Left lung (tissue), 10 donors: ENCODE measurements around the gene ITPK1. TPM values are rescaled to one million over a fixed set of nuclear protein-coding genes. Genes with fewer than 3 reads are reported as not detected.

Experiments used
- ATAC-seq: fragments of 200-7000 bp; cut with Tn5 transposase; one replicate; pipeline ENCODE4 v1.9.1; 2020; ENCODE audit warnings: moderate library complexity
- DNase-seq, 4 donors: peaks; one replicate each; pipeline ENCODE4 v3.0.0-alpha.2; 2013 to 2020
- H3K27ac ChIP-seq, 2 donors: fragments of 200-600 bp; sonication (generic) in 1 of 2; one replicate each; pipeline versions ENCODE4 v1.5.0 to v1.8.0; 2020 to 2021
- H3K27me3 ChIP-seq, 2 donors: fragments of 200-600 bp; sonication (generic) in 1 of 2; one replicate each; pipeline versions ENCODE4 v1.5.0 to v1.8.0; 2020 to 2021
- H3K36me3 ChIP-seq, 2 donors: fragments of 200-600 bp; sonication (generic) in 1 of 2; one replicate each; pipeline versions ENCODE4 v1.5.0 to v1.8.0; 2020 to 2021
- H3K4me1 ChIP-seq, 2 donors: fragments of 200-600 bp; one replicate each; pipeline ENCODE4 v1.8.0; 2021
- H3K4me3 ChIP-seq, 2 donors: fragments of 200-600 bp; sonication (generic) in 1 of 2; one replicate each; pipeline versions ENCODE4 v1.5.0 to v1.8.0; 2020 to 2021; ENCODE audit warnings: mild to moderate bottlenecking in 1 of 2
- H3K9me3 ChIP-seq, 2 donors: fragments of 200-600 bp; sonication (generic) in 1 of 2; one replicate each; pipeline versions ENCODE4 v1.5.0 to v1.8.0; 2020 to 2021
- CTCF ChIP-seq, 2 donors: fragments of 200-600 bp; sonication (generic) in 1 of 2; IDR thresholded peaks; one replicate each; pipeline versions ENCODE4 v1.5.0 to v1.8.0; 2021; ENCODE audit warnings: antibody characterized with exemption in 2 of 2
- intact Hi-C, 2 donors: fragments of 100-400 bp; cut with DNase I; formaldehyde crosslinking; loops; one replicate each; pipeline versions ENCODE4 v1.11.2 to v1.14.2; 2022
- polyA plus RNA-seq, 6 donors: library from polyadenylated mRNA; unstranded; fragments of 120-200 nt; gene quantifications; one replicate each; pipeline ENCODE4 v1.2.1, GENCODE V29; 2013; ENCODE audit not compliant: insufficient read length in 6 of 6
- total RNA-seq, 2 donors: library from RNA; stranded (reverse); fragmentation: NEBNext Ultra II Directional; extraction: Animal tissue kit (Norgen Biotek cat#: 25700); gene quantifications; one replicate each; pipeline ENCODE4 v1.2.1, GENCODE V29; 2021
- donor health status: DM: no; HTN: yes; CAD: no.
- donor health status: DM: no; HTN: no; CAD: no.

Gene ITPK1
- total and polyA plus RNA-seq, 8 donors = 18.1 to 108 (median 20.8) TPM

GRCh38 chr14:92917041-92917940 is 198.4 kb downstream of the ITPK1 start:
- DNase-seq = no peak
- H3K4me1 ChIP-seq = no peaks in the 10 kb centered on the region
- ATAC-seq = no peak
- TF ChIP-seq CTCF (IDR thresholded peaks at IDR 0.05) = no peak
- no peaks in the 10 kb centered on the region for H3K9me3 ChIP-seq
- no peak overlapping the region for H3K4me3 ChIP-seq
- no peak overlapping the region for H3K27ac ChIP-seq
- H3K36me3 ChIP-seq = no peaks in the 10 kb centered on the region
- peaks cover 0 to 47% of the 10 kb centered on the region in 2 donors for H3K27me3 ChIP-seq
- intact Hi-C loops = no loop called here

DNA sequence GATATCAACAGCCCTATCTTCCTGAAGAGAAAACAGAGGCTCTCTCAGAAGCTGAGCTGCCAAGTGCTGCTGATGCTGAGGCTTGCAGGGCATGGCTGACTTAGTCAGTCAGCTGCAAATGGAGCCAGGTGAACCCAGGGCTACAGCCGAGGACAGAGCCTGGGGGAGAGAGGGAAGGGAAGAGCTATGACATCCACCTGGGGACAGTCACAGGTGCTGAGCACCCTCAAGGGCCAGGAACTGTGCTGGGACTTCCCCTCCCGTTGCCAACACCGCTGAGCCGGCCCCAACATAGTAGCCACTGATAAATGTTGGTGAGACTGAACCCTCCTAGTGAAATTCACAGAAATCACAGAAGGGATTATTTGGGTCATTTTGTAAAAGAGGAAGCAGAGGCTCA is 199.5 kb downstream of the ITPK1 start:
- Histone ChIP-seq H3K36me3 (no peaks in the 10 kb centered on the region), H3K27me3 (peaks cover 0 to 36% of the 10 kb centered on the region in 2 donors), H3K27ac (no peak overlapping the region), H3K9me3 (no peaks in the 10 kb centered on the region), H3K4me3 (no peak overlapping the region), H3K4me1 (no peaks in the 10 kb centered on the region)
- no peak for DNase-seq
- intact Hi-C loops = no loop called here
- no peak for ATAC-seq
- no peak for TF ChIP-seq CTCF (IDR thresholded peaks at IDR 0.05)

- ATAC-seq (peak; percentile 62), DNase-seq (peak in 2 of 4 donors; percentile 7 to 19)
- H3K9me3 ChIP-seq = no peaks in the 10 kb centered on the region
- intact Hi-C loops = no loop called here
- H3K27me3 ChIP-seq = peaks cover 0 to 20% of the 10 kb centered on the region in 2 donors
- H3K4me1 ChIP-seq = no peaks in the 10 kb centered on the region
- no peaks in the 10 kb centered on the region for H3K36me3 ChIP-seq
- no peak overlapping the region for H3K4me3 ChIP-seq
- TF ChIP-seq CTCF (IDR thresholded peaks at IDR 0.05) = no peak
- H3K27ac ChIP-seq = no peak overlapping the region
These were observed 201.6 kb downstream of the ITPK1 start for GRCh38 chr14:92914087-92914656.

GRCh38 chr14:92907316-92907911 is 208.3 kb downstream of the ITPK1 start:
- intact Hi-C loops = no loop called here
- no peaks in the 10 kb centered on the region for H3K36me3 ChIP-seq
- H3K9me3 ChIP-seq = no peaks in the 10 kb centered on the region
- no peak overlapping the region for H3K4me3 ChIP-seq
- TF ChIP-seq CTCF (IDR thresholded peaks at IDR 0.05) = no peak
- no peak for DNase-seq
- H3K27ac ChIP-seq = no peak overlapping the region
- H3K27me3 ChIP-seq = peaks cover 0 to 22% of the 10 kb centered on the region in 2 donors
- ATAC-seq = no peak
- no peaks in the 10 kb centered on the region for H3K4me1 ChIP-seq

GRCh38 chr14:92906823-92907222 is 208.9 kb downstream of the ITPK1 start:
- no peak overlapping the region for H3K27ac ChIP-seq
- no peak for DNase-seq
- peaks cover 0 to 27% of the 10 kb centered on the region in 2 donors for H3K27me3 ChIP-seq
- intact Hi-C loops = no loop called here
- H3K9me3 ChIP-seq = no peaks in the 10 kb centered on the region
- ATAC-seq = no peak
- H3K4me1 ChIP-seq = no peaks in the 10 kb centered on the region
- no peak overlapping the region for H3K4me3 ChIP-seq
- no peaks in the 10 kb centered on the region for H3K36me3 ChIP-seq
- no peak for TF ChIP-seq CTCF (IDR thresholded peaks at IDR 0.05)
